ENCODE measurements around the gene ZNG1B.
"Not testable (repeated sequence)": the region's sequence is repeated elsewhere in the genome, so short reads cannot be mapped to it uniquely, and the experiment has no call there.

DNA sequence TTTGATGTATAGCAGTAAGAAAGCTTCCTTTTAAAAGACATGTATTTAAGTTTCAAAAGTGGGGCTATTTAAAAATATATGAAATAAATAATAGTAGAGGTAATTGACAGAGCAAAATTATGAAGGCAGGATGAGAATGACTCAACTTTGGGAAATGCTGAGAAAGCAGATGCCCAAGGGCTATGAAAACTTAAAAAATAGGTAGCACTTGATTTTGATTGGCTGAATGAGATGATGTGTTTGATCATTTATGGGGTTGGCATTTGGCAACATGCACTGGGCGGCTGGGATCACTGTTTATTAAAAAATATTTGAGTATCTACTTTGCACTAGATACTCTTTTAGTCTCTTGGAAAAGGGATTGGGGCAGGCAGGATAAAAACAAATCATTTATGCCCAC is 87.5 kb downstream of the ZNG1B start:
- TF ChIP-seq, protein P1, sequence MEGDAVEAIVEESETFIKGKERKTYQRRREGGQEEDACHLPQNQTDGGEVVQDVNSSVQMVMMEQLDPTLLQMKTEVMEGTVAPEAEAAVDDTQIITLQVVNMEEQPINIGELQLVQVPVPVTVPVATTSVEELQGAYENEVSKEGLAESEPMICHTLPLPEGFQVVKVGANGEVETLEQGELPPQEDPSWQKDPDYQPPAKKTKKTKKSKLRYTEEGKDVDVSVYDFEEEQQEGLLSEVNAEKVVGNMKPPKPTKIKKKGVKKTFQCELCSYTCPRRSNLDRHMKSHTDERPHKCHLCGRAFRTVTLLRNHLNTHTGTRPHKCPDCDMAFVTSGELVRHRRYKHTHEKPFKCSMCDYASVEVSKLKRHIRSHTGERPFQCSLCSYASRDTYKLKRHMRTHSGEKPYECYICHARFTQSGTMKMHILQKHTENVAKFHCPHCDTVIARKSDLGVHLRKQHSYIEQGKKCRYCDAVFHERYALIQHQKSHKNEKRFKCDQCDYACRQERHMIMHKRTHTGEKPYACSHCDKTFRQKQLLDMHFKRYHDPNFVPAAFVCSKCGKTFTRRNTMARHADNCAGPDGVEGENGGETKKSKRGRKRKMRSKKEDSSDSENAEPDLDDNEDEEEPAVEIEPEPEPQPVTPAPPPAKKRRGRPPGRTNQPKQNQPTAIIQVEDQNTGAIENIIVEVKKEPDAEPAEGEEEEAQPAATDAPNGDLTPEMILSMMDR (IDR thresholded peaks at IDR 0.05 in 4 of 5, conservative IDR thresholded peaks at IDR 0.05 in 1 of 5) = not testable (repeated sequence)
- TF ChIP-seq POLR2A (IDR thresholded peaks at IDR 0.05) = not testable (repeated sequence)

Measured in gastrocnemius medialis (tissue), 4 donors.